Gastrocnemius medialis (tissue), 4 donors: ENCODE data around the gene PPP1R15B.

ENCODE experiments used
- CTCF ChIP-seq, 5 experiments: fragments of 450-650 bp in 3 of 5; fragments of 200-600 bp in 2 of 5; sonication (generic) in 2 of 5; IDR thresholded peaks in 4 of 5; conservative IDR thresholded peaks in 1 of 5; 1 replicate in 4 of 5; 2 replicates in 1 of 5; pipeline ENCODE4 v1.5.1; 2016 to 2019; ENCODE audit warnings: antibody characterized with exemption in 5 of 5, mild to moderate bottlenecking in 3 of 5, moderate library complexity in 3 of 5
- POLR2A ChIP-seq, 2 donors: fragments of 450-650 bp; IDR thresholded peaks; one replicate each; pipeline ENCODE4 v1.6.1; 2017; ENCODE audit warnings: antibody characterized with exemption in 2 of 2, mild to moderate bottlenecking in 2 of 2, moderate library complexity in 2 of 2

- TF ChIP-seq CTCF (IDR thresholded peaks at IDR 0.05 in 4 of 5, conservative IDR thresholded peaks at IDR 0.05 in 1 of 5) (no peak), POLR2A (IDR thresholded peaks at IDR 0.05) (no peak)
Measured at GRCh38 chr1:204356997-204357396, 54.6 kb downstream of the PPP1R15B start.
